NCI-H524 treated with DMSO at 0.1 percent for 48 hours (cell line): ENCODE results near the gene TCF7L1.
"Not testable (repeated sequence)": the region's sequence is repeated elsewhere in the genome, so short reads cannot be mapped to it uniquely, and the experiment has no call there.

Experiments used
- DNase-seq: peaks from one replicate; lab custom pipeline; 2025; lab: John Stamatoyannopoulos, UW

The TCF7L1 gene

GRCh38 chr2:85286918-85287317, 153.7 kb downstream of the TCF7L1 start:
- no peak for DNase-seq

- no peak for DNase-seq
Observed at GRCh38 chr2:85287721-85288120, 154.5 kb downstream of the TCF7L1 start.

- peak; percentile 53 for DNase-seq
Observed at GRCh38 chr2:85288244-85288725, 155.1 kb downstream of the TCF7L1 start.

- no peak for DNase-seq
Observed at GRCh38 chr2:85291425-85292023, 158.3 kb downstream of the TCF7L1 start.

- DNase-seq: no peak
Observed at GRCh38 chr2:85302121-85302520, 168.9 kb downstream of the TCF7L1 start.

- no peak for DNase-seq
Observed at GRCh38 chr2:85303780-85304531, 170.8 kb downstream of the TCF7L1 start.

- no peak for DNase-seq
Observed at GRCh38 chr2:85307527-85307897, 174.3 kb downstream of the TCF7L1 start.

- no peak for DNase-seq
Observed at GRCh38 chr2:85308201-85308600, 175.0 kb downstream of the TCF7L1 start.

- DNase-seq: peak; percentile 90
Observed at GRCh38 chr2:85308896-85309555, 175.8 kb downstream of the TCF7L1 start.

- no peak for DNase-seq
Observed at GRCh38 chr2:85309699-85310321, 176.6 kb downstream of the TCF7L1 start.

- DNase-seq: no peak
Observed at GRCh38 chr2:85310330-85310729, 177.1 kb downstream of the TCF7L1 start.

- no peak for DNase-seq
Observed at GRCh38 chr2:85312404-85312803, 179.2 kb downstream of the TCF7L1 start.

GRCh38 chr2:85314884-85315242, 181.7 kb downstream of the TCF7L1 start:
- DNase-seq: no peak

- not testable (repeated sequence) for DNase-seq
Observed at GRCh38 chr2:85315921-85316320, 182.7 kb downstream of the TCF7L1 start.

GRCh38 chr2:85318222-85319074, 185.3 kb downstream of the TCF7L1 start:
- no peak for DNase-seq

GRCh38 chr2:85319796-85320195, 186.6 kb downstream of the TCF7L1 start:
- DNase-seq: no peak

- no peak for DNase-seq
Observed at GRCh38 chr2:85323351-85323987, 190.3 kb downstream of the TCF7L1 start.

- DNase-seq: not testable (repeated sequence)
Observed at GRCh38 chr2:85323988-85324367, 190.8 kb downstream of the TCF7L1 start.

GRCh38 chr2:85324639-85325465, 191.7 kb downstream of the TCF7L1 start:
- DNase-seq: no peak

GRCh38 chr2:85325466-85325811, 192.2 kb downstream of the TCF7L1 start:
- DNase-seq: no peak
